ENCODE measurements around the gene JSRP1.
A peak's percentile ranks its signal among the peaks of the same experiment; 100 is the strongest.

The JSRP1 gene

DNA sequence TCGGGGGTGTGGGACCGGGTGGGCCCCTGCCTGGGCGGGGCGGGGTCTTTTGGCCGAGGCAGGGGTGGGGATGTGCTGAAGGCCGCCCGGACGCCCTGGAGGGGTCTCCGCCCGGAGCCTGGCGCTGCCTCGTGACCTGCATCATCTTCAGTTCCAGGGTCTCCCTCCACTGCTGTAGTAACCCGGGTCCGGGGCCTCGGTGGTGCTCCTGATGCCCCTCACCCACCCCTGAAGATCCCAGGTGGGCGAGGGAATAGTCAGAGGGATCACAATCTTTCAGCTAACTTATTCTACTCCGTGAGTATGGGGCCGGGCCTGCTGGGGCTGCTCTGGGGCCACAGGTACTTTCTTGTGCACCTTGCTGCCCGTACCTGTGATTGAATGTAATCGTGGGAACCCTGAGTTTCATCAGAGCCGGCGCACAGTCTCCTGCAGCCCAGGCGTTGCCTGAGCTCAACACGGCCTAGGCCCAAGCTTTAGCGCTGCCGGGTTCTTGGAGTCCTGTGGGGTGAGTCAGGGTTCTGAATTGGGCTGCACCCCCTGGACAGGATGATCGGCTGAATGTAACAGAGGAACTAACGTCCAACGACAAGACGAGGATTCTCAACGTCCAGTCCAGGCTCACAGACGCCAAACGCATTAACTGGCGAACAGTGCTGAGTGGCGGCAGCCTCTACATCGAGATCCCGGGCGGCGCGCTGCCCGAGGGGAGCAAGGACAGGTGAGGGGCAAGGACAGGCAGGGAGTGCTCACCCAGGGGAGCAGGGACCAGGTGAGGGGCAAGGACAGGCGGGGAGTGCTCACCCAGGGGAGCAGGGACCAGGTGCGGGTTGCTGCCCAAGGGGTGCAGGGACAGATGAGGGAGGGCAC, 15.3 kb upstream of the JSRP1 start (continued):
- TF ChIP-seq, protein P1, sequence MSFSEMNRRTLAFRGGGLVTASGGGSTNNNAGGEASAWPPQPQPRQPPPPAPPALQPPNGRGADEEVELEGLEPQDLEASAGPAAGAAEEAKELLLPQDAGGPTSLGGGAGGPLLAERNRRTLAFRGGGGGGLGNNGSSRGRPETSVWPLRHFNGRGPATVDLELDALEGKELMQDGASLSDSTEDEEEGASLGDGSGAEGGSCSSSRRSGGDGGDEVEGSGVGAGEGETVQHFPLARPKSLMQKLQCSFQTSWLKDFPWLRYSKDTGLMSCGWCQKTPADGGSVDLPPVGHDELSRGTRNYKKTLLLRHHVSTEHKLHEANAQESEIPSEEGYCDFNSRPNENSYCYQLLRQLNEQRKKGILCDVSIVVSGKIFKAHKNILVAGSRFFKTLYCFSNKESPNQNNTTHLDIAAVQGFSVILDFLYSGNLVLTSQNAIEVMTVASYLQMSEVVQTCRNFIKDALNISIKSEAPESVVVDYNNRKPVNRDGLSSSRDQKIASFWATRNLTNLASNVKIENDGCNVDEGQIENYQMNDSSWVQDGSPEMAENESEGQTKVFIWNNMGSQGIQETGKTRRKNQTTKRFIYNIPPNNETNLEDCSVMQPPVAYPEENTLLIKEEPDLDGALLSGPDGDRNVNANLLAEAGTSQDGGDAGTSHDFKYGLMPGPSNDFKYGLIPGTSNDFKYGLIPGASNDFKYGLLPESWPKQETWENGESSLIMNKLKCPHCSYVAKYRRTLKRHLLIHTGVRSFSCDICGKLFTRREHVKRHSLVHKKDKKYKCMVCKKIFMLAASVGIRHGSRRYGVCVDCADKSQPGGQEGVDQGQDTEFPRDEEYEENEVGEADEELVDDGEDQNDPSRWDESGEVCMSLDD (tag by site-specific recombination; IDR thresholded peaks at IDR 0.05), result peak; percentile 92
- no peak for TF ChIP-seq ZNF530 (tag by site-specific recombination; IDR thresholded peaks at IDR 0.05; ENCODE audit: low read depth)
- TF ChIP-seq KLF8 (tag by site-specific recombination; IDR thresholded peaks at IDR 0.05), result peak; percentile 85; the same call in 1 of the 2 replicates
- no peak for TF ChIP-seq ZNF621 (tag by site-specific recombination; IDR thresholded peaks at IDR 0.05)
- TF ChIP-seq, protein P2, sequence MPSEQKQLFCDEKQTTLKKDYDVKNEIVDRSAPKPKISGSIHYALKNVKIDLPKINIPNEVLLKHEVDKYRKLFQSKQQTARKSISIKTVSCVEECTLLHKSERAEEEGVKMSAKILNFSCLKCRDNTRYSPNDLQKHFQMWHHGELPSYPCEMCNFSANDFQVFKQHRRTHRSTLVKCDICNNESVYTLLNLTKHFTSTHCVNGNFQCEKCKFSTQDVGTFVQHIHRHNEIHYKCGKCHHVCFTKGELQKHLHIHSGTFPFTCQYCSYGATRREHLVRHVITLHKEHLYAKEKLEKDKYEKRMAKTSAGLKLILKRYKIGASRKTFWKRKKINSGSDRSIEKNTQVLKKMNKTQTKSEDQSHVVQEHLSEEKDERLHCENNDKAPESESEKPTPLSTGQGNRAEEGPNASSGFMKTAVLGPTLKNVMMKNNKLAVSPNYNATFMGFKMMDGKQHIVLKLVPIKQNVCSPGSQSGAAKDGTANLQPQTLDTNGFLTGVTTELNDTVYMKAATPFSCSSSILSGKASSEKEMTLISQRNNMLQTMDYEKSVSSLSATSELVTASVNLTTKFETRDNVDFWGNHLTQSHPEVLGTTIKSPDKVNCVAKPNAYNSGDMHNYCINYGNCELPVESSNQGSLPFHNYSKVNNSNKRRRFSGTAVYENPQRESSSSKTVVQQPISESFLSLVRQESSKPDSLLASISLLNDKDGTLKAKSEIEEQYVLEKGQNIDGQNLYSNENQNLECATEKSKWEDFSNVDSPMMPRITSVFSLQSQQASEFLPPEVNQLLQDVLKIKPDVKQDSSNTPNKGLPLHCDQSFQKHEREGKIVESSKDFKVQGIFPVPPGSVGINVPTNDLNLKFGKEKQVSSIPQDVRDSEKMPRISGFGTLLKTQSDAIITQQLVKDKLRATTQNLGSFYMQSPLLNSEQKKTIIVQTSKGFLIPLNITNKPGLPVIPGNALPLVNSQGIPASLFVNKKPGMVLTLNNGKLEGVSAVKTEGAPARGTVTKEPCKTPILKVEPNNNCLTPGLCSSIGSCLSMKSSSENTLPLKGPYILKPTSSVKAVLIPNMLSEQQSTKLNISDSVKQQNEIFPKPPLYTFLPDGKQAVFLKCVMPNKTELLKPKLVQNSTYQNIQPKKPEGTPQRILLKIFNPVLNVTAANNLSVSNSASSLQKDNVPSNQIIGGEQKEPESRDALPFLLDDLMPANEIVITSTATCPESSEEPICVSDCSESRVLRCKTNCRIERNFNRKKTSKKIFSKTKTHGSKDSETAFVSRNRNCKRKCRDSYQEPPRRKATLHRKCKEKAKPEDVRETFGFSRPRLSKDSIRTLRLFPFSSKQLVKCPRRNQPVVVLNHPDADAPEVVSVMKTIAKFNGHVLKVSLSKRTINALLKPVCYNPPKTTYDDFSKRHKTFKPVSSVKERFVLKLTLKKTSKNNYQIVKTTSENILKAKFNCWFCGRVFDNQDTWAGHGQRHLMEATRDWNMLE (tag by site-specific recombination; conservative IDR thresholded peaks at IDR 0.05; ENCODE audit: low read depth), result 0 out of 2 replicates have a peak, but pooled peaks have one; percentile 9
- TF ChIP-seq ZFP69B (tag by site-specific recombination; IDR thresholded peaks at IDR 0.05), result no peak
- no peak; the same call in 1 of the 2 replicates for TF ChIP-seq ZNF10 (tag by site-specific recombination; IDR thresholded peaks at IDR 0.05)
- no peak for TF ChIP-seq ZNF830 (tag by site-specific recombination; IDR thresholded peaks at IDR 0.05; ENCODE audit: low read depth)
- no peak for TF ChIP-seq YY1 (tag by site-specific recombination; IDR thresholded peaks at IDR 0.05)
- no peak for TF ChIP-seq ZNF654 (tag by site-specific recombination; IDR thresholded peaks at IDR 0.05; ENCODE audit: low read depth)
- TF ChIP-seq ZNF791 (tag by site-specific recombination; IDR thresholded peaks at IDR 0.05), result no peak
- peak; percentile 15; the same call in 1 of the 2 replicates for TF ChIP-seq ZNF2 (tag by site-specific recombination; IDR thresholded peaks at IDR 0.05)
- TF ChIP-seq KLF9 (tag by site-specific recombination; IDR thresholded peaks at IDR 0.05; ENCODE audit: low read depth), result peak; percentile 1; the same call in 1 of the 2 replicates

DNA sequence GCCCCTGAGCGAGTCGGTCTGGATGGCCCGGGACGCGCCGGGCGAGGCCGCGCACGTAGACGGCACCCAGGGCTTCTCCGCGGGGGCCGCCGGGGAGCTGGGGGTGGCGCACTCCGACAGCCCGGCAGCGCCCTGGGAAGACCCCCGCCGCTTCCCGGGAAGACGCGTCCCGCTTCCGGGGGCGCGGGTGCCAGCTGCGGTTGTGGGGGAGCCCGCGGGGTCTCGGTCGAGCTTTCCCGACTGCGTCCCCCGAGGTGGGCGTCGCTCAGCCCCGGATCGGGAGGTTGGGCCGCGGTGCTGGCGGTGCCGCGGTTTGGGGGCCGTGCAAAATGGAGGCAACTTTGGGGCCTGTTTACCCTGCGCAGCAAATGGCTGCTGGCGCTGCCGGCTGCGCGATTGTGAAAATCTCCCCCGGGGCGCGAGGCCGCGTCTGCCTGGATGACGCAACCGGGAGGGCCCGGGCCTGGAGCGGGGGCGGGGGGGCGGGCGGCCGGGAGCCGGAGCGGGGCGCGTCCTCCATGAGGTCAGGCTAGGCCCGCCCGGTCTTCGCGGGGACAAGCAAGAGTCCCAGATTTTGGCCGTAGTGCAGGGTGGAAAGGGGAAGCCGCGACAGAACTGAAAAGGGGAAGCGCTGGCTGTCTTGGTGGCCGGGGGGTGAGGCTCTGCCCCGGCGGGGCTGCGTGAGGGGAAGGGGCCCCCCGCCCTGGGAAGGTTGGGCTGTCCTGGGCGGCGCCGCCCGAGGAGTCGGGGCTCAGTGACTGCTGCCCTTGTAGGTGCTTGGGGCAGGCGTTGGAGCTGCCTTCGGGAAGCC, 14.4 kb upstream of the JSRP1 start:
- Histone ChIP-seq H3K4me3 (ENCODE audit: low read depth, low read length) (peak overlapping the region; percentile 99), H3K9me3 (ENCODE audit: control insufficient read depth, insufficient read depth, low read depth, low read length) (no peaks in the 10 kb centered on the region), H3K4me1 (ENCODE audit: control insufficient read depth, insufficient read depth, low read length) (0 out of 2 replicates have a peak, but pooled peaks cover 5% of the 10 kb centered on the region), H3K36me3 (ENCODE audit: control insufficient read depth in 2 of 2, insufficient read depth in 1 of 2, low read length in 2 of 2) (peaks cover 6 to 32% of the 10 kb centered on the region in 2 experiments; a peak in 2 of 3 replicates), H3K27ac (ENCODE audit: extremely low read depth, low read depth, low read length) (peak overlapping the region; percentile 98)
- CTCF ChIA-PET, result interaction anchor here (0.5 to 1.0 kb wide), 5 partner anchors 9 to 425 kb away, joined by 3 to 5 read pairs (median 3); no protein-coding TSS in a partner anchor
- POLR2A ChIA-PET, result interaction anchor here (1.1 to 3.4 kb wide), 3 partner anchors 32 to 206 kb away, joined by 3 to 18 read pairs (median 4); partner anchors contain the start of genes GADD45B, LSM7 and SPPL2B
- TF ChIP-seq ZNF132 (tag by site-specific recombination; IDR thresholded peaks at IDR 0.05; ENCODE audit: borderline replicate concordance) (no peak), EGR2 (tag by site-specific recombination; IDR thresholded peaks at IDR 0.05; ENCODE audit: low read depth) (no peak), ZNF174 (tag by site-specific recombination; IDR thresholded peaks at IDR 0.05) (no peak), ZBTB1 (tag by site-specific recombination; IDR thresholded peaks at IDR 0.05) (no peak), ZNF792 (tag by site-specific recombination; IDR thresholded peaks at IDR 0.05) (no peak), ZNF221 (tag by site-specific recombination; IDR thresholded peaks at IDR 0.05; ENCODE audit: borderline replicate concordance) (no peak), ZNF664 (tag by site-specific recombination; IDR thresholded peaks at IDR 0.05) (no peak), ZBTB8A (tag by site-specific recombination; IDR thresholded peaks at IDR 0.05) (0 out of 2 replicates have a peak, but pooled peaks have one; percentile 33), KLF16 (tag by site-specific recombination; IDR thresholded peaks at IDR 0.05) (peak; percentile 49)
- TF ChIP-seq, protein P3, sequence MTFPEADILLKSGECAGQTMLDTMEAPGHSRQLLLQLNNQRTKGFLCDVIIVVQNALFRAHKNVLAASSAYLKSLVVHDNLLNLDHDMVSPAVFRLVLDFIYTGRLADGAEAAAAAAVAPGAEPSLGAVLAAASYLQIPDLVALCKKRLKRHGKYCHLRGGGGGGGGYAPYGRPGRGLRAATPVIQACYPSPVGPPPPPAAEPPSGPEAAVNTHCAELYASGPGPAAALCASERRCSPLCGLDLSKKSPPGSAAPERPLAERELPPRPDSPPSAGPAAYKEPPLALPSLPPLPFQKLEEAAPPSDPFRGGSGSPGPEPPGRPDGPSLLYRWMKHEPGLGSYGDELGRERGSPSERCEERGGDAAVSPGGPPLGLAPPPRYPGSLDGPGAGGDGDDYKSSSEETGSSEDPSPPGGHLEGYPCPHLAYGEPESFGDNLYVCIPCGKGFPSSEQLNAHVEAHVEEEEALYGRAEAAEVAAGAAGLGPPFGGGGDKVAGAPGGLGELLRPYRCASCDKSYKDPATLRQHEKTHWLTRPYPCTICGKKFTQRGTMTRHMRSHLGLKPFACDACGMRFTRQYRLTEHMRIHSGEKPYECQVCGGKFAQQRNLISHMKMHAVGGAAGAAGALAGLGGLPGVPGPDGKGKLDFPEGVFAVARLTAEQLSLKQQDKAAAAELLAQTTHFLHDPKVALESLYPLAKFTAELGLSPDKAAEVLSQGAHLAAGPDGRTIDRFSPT (tag by site-specific recombination; IDR thresholded peaks at IDR 0.05), result no peak

Measured in HEK293 (cell line).